ENCODE measurements around the gene C16orf96. TPM values are rescaled to one million over a fixed set of nuclear protein-coding genes. Genes with fewer than 3 reads are reported as not detected.
A peak's percentile ranks its signal among the peaks of the same experiment; 100 is the strongest.

C16orf96 gene
- total RNA-seq, 1 donor from 2014 or later, result 0.11 TPM

GRCh38 chr16:4574919-4575705 is 19.0 kb downstream of the C16orf96 start:
- H3K9me3 Mint-ChIP-seq, result no peaks in the 10 kb centered on the region
- TF ChIP-seq, protein P1, sequence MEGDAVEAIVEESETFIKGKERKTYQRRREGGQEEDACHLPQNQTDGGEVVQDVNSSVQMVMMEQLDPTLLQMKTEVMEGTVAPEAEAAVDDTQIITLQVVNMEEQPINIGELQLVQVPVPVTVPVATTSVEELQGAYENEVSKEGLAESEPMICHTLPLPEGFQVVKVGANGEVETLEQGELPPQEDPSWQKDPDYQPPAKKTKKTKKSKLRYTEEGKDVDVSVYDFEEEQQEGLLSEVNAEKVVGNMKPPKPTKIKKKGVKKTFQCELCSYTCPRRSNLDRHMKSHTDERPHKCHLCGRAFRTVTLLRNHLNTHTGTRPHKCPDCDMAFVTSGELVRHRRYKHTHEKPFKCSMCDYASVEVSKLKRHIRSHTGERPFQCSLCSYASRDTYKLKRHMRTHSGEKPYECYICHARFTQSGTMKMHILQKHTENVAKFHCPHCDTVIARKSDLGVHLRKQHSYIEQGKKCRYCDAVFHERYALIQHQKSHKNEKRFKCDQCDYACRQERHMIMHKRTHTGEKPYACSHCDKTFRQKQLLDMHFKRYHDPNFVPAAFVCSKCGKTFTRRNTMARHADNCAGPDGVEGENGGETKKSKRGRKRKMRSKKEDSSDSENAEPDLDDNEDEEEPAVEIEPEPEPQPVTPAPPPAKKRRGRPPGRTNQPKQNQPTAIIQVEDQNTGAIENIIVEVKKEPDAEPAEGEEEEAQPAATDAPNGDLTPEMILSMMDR (IDR thresholded peaks at IDR 0.05), result peak; percentile 16
- TF ChIP-seq EZH2 (IDR thresholded peaks at IDR 0.05), result no peak
- no peaks in the 10 kb centered on the region for H3K36me3 Mint-ChIP-seq
- Histone ChIP-seq H3K27ac (no peak overlapping the region), H2AFZ (replicated peaks) (no peak overlapping the region), H3K4me2 (no peak overlapping the region), H3K36me3 (no peaks in the 10 kb centered on the region), H3K4me3 (no peak overlapping the region), H3F3A (ENCODE audit: low read depth) (peaks cover 9% of the 10 kb centered on the region), H3K9me3 (ENCODE audit: low read depth) (no peaks in the 10 kb centered on the region), H3K79me2 (ENCODE audit: low read depth) (no peaks in the 10 kb centered on the region), H3K27me3 (no peaks in the 10 kb centered on the region), H3K4me1 (peaks cover 7% of the 10 kb centered on the region), H3K9ac (no peak overlapping the region), H4K20me1 (ENCODE audit: low read depth) (no peaks in the 10 kb centered on the region)
- DNase-seq (ENCODE audit: low spot score), result peak; percentile 41
- H3K27me3 Mint-ChIP-seq (ENCODE audit: insufficient read depth, low read depth), result peaks cover 2% of the 10 kb centered on the region
- H3K4me1 Mint-ChIP-seq, result peaks cover 14% of the 10 kb centered on the region
- H3K4me3 Mint-ChIP-seq, result no peak overlapping the region
- H3K27ac Mint-ChIP-seq, result no peak overlapping the region

DNA sequence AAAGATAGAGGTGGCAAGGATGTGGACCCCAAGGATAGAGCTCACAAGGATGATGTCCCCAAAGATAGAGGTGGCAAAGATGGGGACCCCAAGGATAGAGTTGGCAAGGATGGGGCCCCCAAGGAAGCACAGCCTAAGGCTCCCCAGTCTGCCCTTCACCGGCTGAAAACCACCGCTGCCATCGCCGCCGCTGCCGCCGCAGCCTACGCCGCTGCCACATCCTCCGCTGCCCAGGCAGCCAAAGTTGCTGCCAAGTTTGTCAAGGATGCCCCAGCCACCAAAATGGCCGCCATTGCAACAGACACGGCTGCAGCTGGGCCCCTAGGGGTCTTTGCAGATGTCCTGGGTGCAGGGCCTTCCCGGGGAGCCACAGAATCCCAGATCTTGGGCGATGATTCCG is 19.9 kb downstream of the C16orf96 start:
- Histone ChIP-seq H3K4me3 (no peak overlapping the region), H3K27me3 (no peaks in the 10 kb centered on the region), H3K27ac (no peak overlapping the region), H3K79me2 (ENCODE audit: low read depth) (no peaks in the 10 kb centered on the region), H3K4me2 (no peak overlapping the region), H3K9me3 (ENCODE audit: low read depth) (no peaks in the 10 kb centered on the region), H3F3A (ENCODE audit: low read depth) (no peaks in the 10 kb centered on the region), H4K20me1 (ENCODE audit: low read depth) (no peaks in the 10 kb centered on the region), H3K36me3 (no peaks in the 10 kb centered on the region), H2AFZ (replicated peaks) (no peak overlapping the region), H3K4me1 (no peaks in the 10 kb centered on the region), H3K9ac (no peak overlapping the region)
- no peak overlapping the region for H3K27ac Mint-ChIP-seq
- TF ChIP-seq EZH2 (IDR thresholded peaks at IDR 0.05) (no peak), EZH2phosphoT487 (IDR thresholded peaks at IDR 0.05) (no peak)
- TF ChIP-seq, protein P1 (IDR thresholded peaks at IDR 0.05), result no peak
- H3K27me3 Mint-ChIP-seq (ENCODE audit: insufficient read depth, low read depth), result peaks cover 2% of the 10 kb centered on the region
- H3K9me3 Mint-ChIP-seq, result no peaks in the 10 kb centered on the region
- H3K4me1 Mint-ChIP-seq, result peaks cover 5% of the 10 kb centered on the region
- no peak overlapping the region for H3K4me3 Mint-ChIP-seq
- no peaks in the 10 kb centered on the region for H3K36me3 Mint-ChIP-seq
- DNase-seq (ENCODE audit: low spot score), result no peak

- TF ChIP-seq EZH2 (IDR thresholded peaks at IDR 0.05) (no peak), EZH2phosphoT487 (IDR thresholded peaks at IDR 0.05) (no peak)
- TF ChIP-seq, protein P1 (IDR thresholded peaks at IDR 0.05), result no peak
- Histone ChIP-seq H3K36me3 (no peaks in the 10 kb centered on the region), H3F3A (ENCODE audit: low read depth) (no peaks in the 10 kb centered on the region), H3K4me1 (no peaks in the 10 kb centered on the region), H3K9me3 (ENCODE audit: low read depth) (no peaks in the 10 kb centered on the region), H3K27me3 (no peaks in the 10 kb centered on the region), H3K27ac (no peak overlapping the region), H3K9ac (no peak overlapping the region), H2AFZ (replicated peaks) (no peak overlapping the region), H4K20me1 (ENCODE audit: low read depth) (no peaks in the 10 kb centered on the region), H3K79me2 (ENCODE audit: low read depth) (no peaks in the 10 kb centered on the region), H3K4me3 (no peak overlapping the region), H3K4me2 (no peak overlapping the region)
- Mint-ChIP-seq H3K9me3 (no peaks in the 10 kb centered on the region), H3K27ac (no peak overlapping the region), H3K4me1 (no peaks in the 10 kb centered on the region), H3K27me3 (ENCODE audit: insufficient read depth, low read depth) (peaks cover 2% of the 10 kb centered on the region), H3K36me3 (no peaks in the 10 kb centered on the region), H3K4me3 (no peak overlapping the region)
- no peak for DNase-seq (ENCODE audit: low spot score)
Measured at GRCh38 chr16:4578961-4579530, 22.9 kb downstream of the C16orf96 start.
